OCI-LY7 (cell line): Measurements from ENCODE around the gene NPAS2. TPM values are rescaled to one million over a fixed set of nuclear protein-coding genes. Genes with fewer than 3 reads are reported as not detected.

Experiments
- BruUV-seq: library from RNA; stranded (reverse); fragments of 400-500 nt; replicated peaks from 2 replicates; lab custom pipeline; 2021; lab: Mats Ljungman, UMichigan
- CTCF ChIA-PET: fragments of 300-600 bp; sonication (Branson Sonifier 250); formaldehyde crosslinking; loops from one replicate; lab custom pipeline; 2022; ENCODE audit warnings: antibody characterized with exemption; ENCODE audit not compliant: unreplicated experiment; lab: Charles Lee
- POLR2A ChIA-PET: fragments of 300-600 bp; sonication (Branson Sonifier 250); formaldehyde crosslinking; loops from one replicate; lab custom pipeline; 2022; ENCODE audit warnings: antibody characterized with exemption; lab: Charles Lee
- DNase-seq: peaks from one replicate; pipeline ENCODE4 v3.0.0-alpha.2; 2015; ENCODE audit warnings: low spot score
- H2AFZ ChIP-seq: fragments of 200-600 bp; sonication (generic), shearing (Covaris generic); 2 replicates; pipeline ENCODE4 v1.6.1; 2014; ENCODE audit warnings: mild to moderate bottlenecking, antibody characterized with exemption, low read length, moderate library complexity
- H3K27ac ChIP-seq: fragments of 200-600 bp; sonication (generic); 2 replicates; pipeline ENCODE4 v1.5.1; 2014; ENCODE audit warnings: mixed run types, low read depth, mild to moderate bottlenecking, moderate library complexity, low read length, inconsistent platforms; ENCODE audit not compliant: poor library complexity, severe bottlenecking
- H3K36me3 ChIP-seq: fragments of 200-600 bp; sonication (generic); 2 replicates; pipeline ENCODE4 v1.6.1; 2014; ENCODE audit warnings: mild to moderate bottlenecking, antibody characterized with exemption, low read length, moderate library complexity, mixed read lengths; ENCODE audit not compliant: insufficient read depth
- H3K4me1 ChIP-seq: fragments of 200-600 bp; sonication (generic); 2 replicates; pipeline ENCODE4 v1.5.1; 2014; ENCODE audit warnings: mild to moderate bottlenecking, low read length; ENCODE audit not compliant: insufficient read depth, poor library complexity, severe bottlenecking
- H3K4me2 ChIP-seq: fragments of 200-600 bp; sonication (generic); 2 replicates; pipeline ENCODE4 v1.6.1; 2014; ENCODE audit warnings: mild to moderate bottlenecking, low read length
- H3K4me3 ChIP-seq: fragments of 200-600 bp; sonication (generic); 2 replicates; pipeline ENCODE4 v1.5.1; 2014; ENCODE audit warnings: mild to moderate bottlenecking, low read depth, low read length; ENCODE audit not compliant: poor library complexity, severe bottlenecking
- H3K79me2 ChIP-seq: fragments of 200-600 bp; sonication (generic); 2 replicates; pipeline ENCODE4 v1.6.1; 2016; ENCODE audit warnings: low read depth, mild to moderate bottlenecking, low read length, moderate library complexity, mixed read lengths; ENCODE audit not compliant: insufficient read depth
- H3K9me2 ChIP-seq: fragments of 200-600 bp; sonication (generic); 2 replicates; pipeline ENCODE4 v1.6.1; 2016; ENCODE audit warnings: mild to moderate bottlenecking, low read length, mixed read lengths; ENCODE audit not compliant: insufficient read depth
- H3K9me3 ChIP-seq: fragments of 200-600 bp; sonication (generic); 2 replicates; pipeline ENCODE4 v1.6.1; 2014; ENCODE audit warnings: mild to moderate bottlenecking, mixed run types, low read length, mixed read lengths
- H4K20me1 ChIP-seq: fragments of 200-600 bp; sonication (generic); 2 replicates; pipeline ENCODE4 v1.6.1; 2014; ENCODE audit warnings: mild to moderate bottlenecking, antibody characterized with exemption, low read length, moderate library complexity, mixed read lengths; ENCODE audit not compliant: insufficient read depth
- CTCF ChIP-seq: fragments of 200-600 bp; sonication (generic); conservative IDR thresholded peaks from 2 replicates; pipeline ENCODE4 v1.5.1; 2014; ENCODE audit warnings: mild to moderate bottlenecking, antibody characterized with exemption, low read length, moderate library complexity, mixed read lengths
- EZH2phosphoT487 ChIP-seq: fragments of 200-600 bp; sonication (generic); IDR thresholded peaks from 2 replicates; pipeline ENCODE4 v1.6.1; 2018; ENCODE audit warnings: low read depth, borderline replicate concordance, mild to moderate bottlenecking, mixed run types, antibody characterized with exemption, low read length, moderate library complexity, mixed read lengths
- intact Hi-C: fragments of 100-400 bp; cut with micrococcal nuclease; formaldehyde crosslinking; loops from one replicate; pipeline ENCODE4 v1.10.0; 2022; ENCODE audit not compliant: unreplicated experiment
- total RNA-seq, 2 experiments: library from RNA; depleted of rRNA in 1 of 2; stranded (reverse); fragments of >200 nt in 1 of 2; shearing (Covaris generic) in 1 of 2; gene quantifications; 2 replicates each; pipeline ENCODE4 v1.2.3, GENCODE V29; 2014 to 2022

Gene NPAS2
- total RNA-seq, 2 experiments from 2014 or later, result not detected

- DNase-seq, result no peak
- no TSS peak for BruUV-seq
- H3K4me2 ChIP-seq, result no peak overlapping the region
- no peak overlapping the region for H3K27ac ChIP-seq
- no peaks in the 10 kb centered on the region for H4K20me1 ChIP-seq
- POLR2A ChIA-PET, result no interaction called here
- no peaks in the 10 kb centered on the region for H3K36me3 ChIP-seq
- no peaks in the 10 kb centered on the region for H3K9me2 ChIP-seq
- intact Hi-C loops, result no loop called here
- no peak for TF ChIP-seq CTCF
- no peak for TF ChIP-seq EZH2phosphoT487
- no peak overlapping the region for H2AFZ ChIP-seq
- no peaks in the 10 kb centered on the region for H3K79me2 ChIP-seq
- CTCF ChIA-PET, result no interaction called here
- no peaks in the 10 kb centered on the region for H3K4me1 ChIP-seq
- no peak overlapping the region for H3K4me3 ChIP-seq
- H3K9me3 ChIP-seq, result no peaks in the 10 kb centered on the region
Measured at GRCh38 chr2:100818003-100818605, 1.8 kb upstream of the NPAS2 start.

GRCh38 chr2:100818606-100819369 is 1.2 kb upstream of the NPAS2 start:
- DNase-seq, result no peak
- Histone ChIP-seq H3K27ac (no peak overlapping the region), H3K9me3 (no peaks in the 10 kb centered on the region), H3K4me1 (no peaks in the 10 kb centered on the region), H2AFZ (no peak overlapping the region), H3K9me2 (no peaks in the 10 kb centered on the region), H3K4me3 (no peak overlapping the region), H3K4me2 (no peak overlapping the region), H3K79me2 (no peaks in the 10 kb centered on the region), H3K36me3 (no peaks in the 10 kb centered on the region), H4K20me1 (no peaks in the 10 kb centered on the region)
- BruUV-seq, result no TSS peak
- TF ChIP-seq CTCF, result no peak
- no peak for TF ChIP-seq EZH2phosphoT487
- intact Hi-C loops, result no loop called here
- ChIA-PET POLR2A (no interaction called here), CTCF (no interaction called here)

- H2AFZ ChIP-seq, result no peak overlapping the region
- no peak for TF ChIP-seq EZH2phosphoT487
- no peak for TF ChIP-seq CTCF
- H4K20me1 ChIP-seq, result no peaks in the 10 kb centered on the region
- intact Hi-C loops, result no loop called here
- no peaks in the 10 kb centered on the region for H3K9me2 ChIP-seq
- DNase-seq, result no peak
- H3K36me3 ChIP-seq, result no peaks in the 10 kb centered on the region
- H3K79me2 ChIP-seq, result no peaks in the 10 kb centered on the region
- CTCF ChIA-PET, result no interaction called here
- H3K4me2 ChIP-seq, result no peak overlapping the region
- POLR2A ChIA-PET, result no interaction called here
- no peak overlapping the region for H3K4me3 ChIP-seq
- H3K27ac ChIP-seq, result no peak overlapping the region
- no peaks in the 10 kb centered on the region for H3K4me1 ChIP-seq
- BruUV-seq, result no TSS peak
- no peaks in the 10 kb centered on the region for H3K9me3 ChIP-seq
Measured at GRCh38 chr2:100820273-100820522, 259 bp downstream of the NPAS2 start.
